Nephron progenitor cell (in vitro differentiated cells): ENCODE results near the gene HSD17B12.

ENCODE experiments used
- DNase-seq: peaks from one replicate; pipeline ENCODE4 v3.0.0; 2021
- H3K27ac Mint-ChIP-seq: 2 replicates; pipeline ENCODE4 v1.8.0; 2021; ENCODE audit warnings: mild to moderate bottlenecking, moderate library complexity, mixed read lengths
- H3K27me3 Mint-ChIP-seq: 2 replicates; pipeline ENCODE4 v1.8.0; 2021; ENCODE audit warnings: mild to moderate bottlenecking, low read depth, mixed read lengths; ENCODE audit not compliant: poor library complexity
- H3K36me3 Mint-ChIP-seq: 2 replicates; pipeline ENCODE4 v1.8.0; 2021; ENCODE audit warnings: low read depth, mixed read lengths
- H3K4me1 Mint-ChIP-seq: 2 replicates; pipeline ENCODE4 v1.8.0; 2021; ENCODE audit warnings: mixed read lengths
- H3K4me3 Mint-ChIP-seq: 2 replicates; pipeline ENCODE4 v1.8.0; 2021; ENCODE audit warnings: mild to moderate bottlenecking, moderate library complexity, mixed read lengths
- H3K9me3 Mint-ChIP-seq: 2 replicates; pipeline ENCODE4 v1.8.0; 2021; ENCODE audit warnings: mild to moderate bottlenecking, moderate library complexity, mixed read lengths
- TF ChIP-seq, protein P1 (sequence below): fragments of 200-600 bp; sonication (generic); IDR thresholded peaks from 2 replicates; pipeline ENCODE4 v1.5.0; 2021; ENCODE audit warnings: antibody characterized with exemption

Gene HSD17B12

DNA sequence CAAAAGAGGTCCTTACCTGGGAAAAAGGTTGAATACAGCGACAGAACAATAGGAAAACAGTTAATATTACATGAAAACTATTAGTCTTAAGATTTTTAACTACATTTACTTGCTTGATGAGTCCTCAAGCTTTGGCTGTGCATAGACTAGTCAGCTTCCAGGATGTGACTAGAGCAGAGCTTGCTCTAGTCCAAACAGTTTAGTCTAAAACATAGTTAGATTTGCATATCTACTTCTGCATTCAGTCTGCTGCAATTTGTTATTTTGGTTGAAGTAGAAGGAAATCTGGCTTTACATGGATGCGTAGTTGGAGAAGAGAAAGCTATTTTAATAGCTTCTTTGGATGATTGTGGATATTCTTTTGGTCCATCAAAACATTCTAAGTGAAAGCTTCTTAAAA lies 104.8 kb downstream of the HSD17B12 start:
- no peaks in the 10 kb centered on the region for H3K4me1 Mint-ChIP-seq
- H3K36me3 Mint-ChIP-seq, result peaks cover 80% of the 10 kb centered on the region
- peaks cover 5% of the 10 kb centered on the region for H3K27me3 Mint-ChIP-seq
- no peak for DNase-seq
- no peak overlapping the region for H3K27ac Mint-ChIP-seq
- no peak overlapping the region for H3K4me3 Mint-ChIP-seq
- TF ChIP-seq, protein P1, sequence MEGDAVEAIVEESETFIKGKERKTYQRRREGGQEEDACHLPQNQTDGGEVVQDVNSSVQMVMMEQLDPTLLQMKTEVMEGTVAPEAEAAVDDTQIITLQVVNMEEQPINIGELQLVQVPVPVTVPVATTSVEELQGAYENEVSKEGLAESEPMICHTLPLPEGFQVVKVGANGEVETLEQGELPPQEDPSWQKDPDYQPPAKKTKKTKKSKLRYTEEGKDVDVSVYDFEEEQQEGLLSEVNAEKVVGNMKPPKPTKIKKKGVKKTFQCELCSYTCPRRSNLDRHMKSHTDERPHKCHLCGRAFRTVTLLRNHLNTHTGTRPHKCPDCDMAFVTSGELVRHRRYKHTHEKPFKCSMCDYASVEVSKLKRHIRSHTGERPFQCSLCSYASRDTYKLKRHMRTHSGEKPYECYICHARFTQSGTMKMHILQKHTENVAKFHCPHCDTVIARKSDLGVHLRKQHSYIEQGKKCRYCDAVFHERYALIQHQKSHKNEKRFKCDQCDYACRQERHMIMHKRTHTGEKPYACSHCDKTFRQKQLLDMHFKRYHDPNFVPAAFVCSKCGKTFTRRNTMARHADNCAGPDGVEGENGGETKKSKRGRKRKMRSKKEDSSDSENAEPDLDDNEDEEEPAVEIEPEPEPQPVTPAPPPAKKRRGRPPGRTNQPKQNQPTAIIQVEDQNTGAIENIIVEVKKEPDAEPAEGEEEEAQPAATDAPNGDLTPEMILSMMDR, result no peak
- peaks cover 47% of the 10 kb centered on the region for H3K9me3 Mint-ChIP-seq

DNA sequence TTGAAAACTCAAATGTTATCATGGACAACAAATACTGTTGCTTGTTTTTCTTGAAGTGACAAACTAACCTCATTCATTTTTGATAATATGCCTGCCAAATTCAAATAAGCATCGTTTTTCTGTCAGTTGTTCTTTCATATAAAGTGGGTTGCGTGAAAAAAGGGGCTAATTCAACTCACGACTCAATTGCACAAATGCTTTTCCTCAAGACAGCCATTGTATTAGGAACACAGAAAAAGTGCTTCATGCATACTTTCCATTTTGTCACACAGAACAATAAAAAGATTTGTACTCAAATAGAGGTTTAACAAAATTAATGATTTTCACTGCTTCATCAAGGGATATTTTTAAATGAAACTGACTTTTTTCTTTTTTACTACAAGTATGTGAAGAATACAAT lies 105.5 kb downstream of the HSD17B12 start:
- TF ChIP-seq, protein P1, result no peak
- DNase-seq, result no peak
- H3K4me3 Mint-ChIP-seq, result no peak overlapping the region
- peaks cover 81% of the 10 kb centered on the region for H3K36me3 Mint-ChIP-seq
- peaks cover 5% of the 10 kb centered on the region for H3K27me3 Mint-ChIP-seq
- peaks cover 45% of the 10 kb centered on the region for H3K9me3 Mint-ChIP-seq
- H3K27ac Mint-ChIP-seq, result no peak overlapping the region
- H3K4me1 Mint-ChIP-seq, result no peaks in the 10 kb centered on the region

DNA sequence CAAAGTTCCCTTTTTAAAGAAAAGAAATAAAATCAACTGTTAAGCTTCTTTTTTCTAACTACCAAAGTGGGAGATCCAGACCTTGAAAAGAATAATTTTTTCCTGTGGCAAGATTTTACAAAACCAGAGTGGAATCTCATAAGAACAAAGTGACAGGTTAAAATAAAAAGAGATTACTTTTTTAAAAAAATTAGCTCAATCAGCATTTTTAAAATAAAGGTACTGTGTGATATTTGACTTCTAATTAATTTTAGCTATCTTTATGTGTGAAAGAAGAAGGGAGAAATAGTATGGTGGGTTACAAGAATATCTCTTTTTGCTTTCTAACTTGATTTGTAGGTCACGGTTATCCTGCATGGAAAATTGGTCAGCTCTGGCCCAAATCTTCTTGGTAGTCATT lies 107.3 kb downstream of the HSD17B12 start:
- Mint-ChIP-seq H3K36me3 (peaks cover 75% of the 10 kb centered on the region), H3K4me1 (no peaks in the 10 kb centered on the region), H3K4me3 (no peak overlapping the region), H3K27ac (no peak overlapping the region), H3K9me3 (peaks cover 33% of the 10 kb centered on the region), H3K27me3 (peaks cover 5% of the 10 kb centered on the region)
- TF ChIP-seq, protein P1, result no peak
- DNase-seq, result no peak

DNA sequence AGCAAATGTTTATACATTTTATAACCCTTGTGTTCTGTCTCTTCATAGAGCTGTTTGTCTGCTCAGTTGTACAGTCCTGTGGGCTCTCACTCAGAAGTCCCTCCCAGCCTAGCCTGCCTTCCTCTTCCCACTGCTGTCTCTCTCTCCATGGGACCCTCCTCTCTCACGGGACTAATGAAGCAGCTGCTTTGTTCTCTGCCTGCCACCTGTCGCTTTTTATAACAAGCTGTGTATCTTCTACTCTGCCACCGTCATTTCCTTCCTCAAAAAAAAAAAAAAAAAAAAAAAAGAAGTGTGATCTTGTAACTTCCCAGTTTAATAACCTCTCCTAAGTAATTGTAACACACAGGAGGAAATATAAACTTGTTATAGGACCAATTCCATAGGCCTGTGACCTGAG lies 107.9 kb downstream of the HSD17B12 start:
- TF ChIP-seq, protein P1, result no peak
- Mint-ChIP-seq H3K4me3 (no peak overlapping the region), H3K36me3 (peaks cover 69% of the 10 kb centered on the region), H3K27me3 (peaks cover 5% of the 10 kb centered on the region), H3K27ac (peak overlapping the region; percentile 82), H3K9me3 (peaks cover 28% of the 10 kb centered on the region), H3K4me1 (no peaks in the 10 kb centered on the region)
- DNase-seq, result no peak

DNA sequence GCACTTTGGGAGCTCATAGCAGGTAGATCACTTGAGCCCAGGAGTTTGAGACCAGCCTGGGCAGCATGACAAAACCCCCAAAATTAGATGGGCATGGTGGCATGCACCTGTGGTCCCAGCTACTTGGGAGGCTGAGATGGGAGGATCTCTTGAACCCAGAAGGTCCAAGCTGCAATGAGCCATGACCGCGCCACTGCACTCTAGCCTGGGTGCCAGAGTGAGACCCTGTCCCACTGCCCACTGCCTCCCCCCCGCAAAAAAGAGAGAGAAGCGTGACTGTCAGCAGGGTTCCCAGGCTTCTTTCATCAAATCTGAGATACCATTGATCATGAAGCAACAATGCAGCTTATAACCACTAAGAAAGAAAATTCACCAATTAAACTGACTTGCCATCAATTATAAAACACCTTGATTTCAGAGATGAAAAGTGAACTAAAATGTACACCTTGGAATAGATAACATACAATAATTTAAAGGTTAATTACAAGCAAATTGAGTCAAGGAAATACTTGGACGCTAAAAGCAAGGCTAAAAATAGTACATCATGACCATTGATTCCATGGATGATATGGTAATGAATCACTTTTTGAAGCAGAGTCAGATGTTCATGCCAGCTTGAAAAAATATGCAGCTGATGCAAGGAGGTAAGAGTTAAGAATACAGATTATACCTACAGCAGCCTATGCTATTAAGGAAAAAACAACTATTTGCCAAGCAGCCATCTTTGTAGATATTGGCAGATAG lies 109.3 kb downstream of the HSD17B12 start:
- Mint-ChIP-seq H3K27me3 (no peaks in the 10 kb centered on the region), H3K27ac (no peak overlapping the region), H3K4me3 (no peak overlapping the region), H3K36me3 (peaks cover 65% of the 10 kb centered on the region), H3K9me3 (peaks cover 14% of the 10 kb centered on the region), H3K4me1 (no peaks in the 10 kb centered on the region)
- TF ChIP-seq, protein P1, result no peak
- no peak for DNase-seq

DNA sequence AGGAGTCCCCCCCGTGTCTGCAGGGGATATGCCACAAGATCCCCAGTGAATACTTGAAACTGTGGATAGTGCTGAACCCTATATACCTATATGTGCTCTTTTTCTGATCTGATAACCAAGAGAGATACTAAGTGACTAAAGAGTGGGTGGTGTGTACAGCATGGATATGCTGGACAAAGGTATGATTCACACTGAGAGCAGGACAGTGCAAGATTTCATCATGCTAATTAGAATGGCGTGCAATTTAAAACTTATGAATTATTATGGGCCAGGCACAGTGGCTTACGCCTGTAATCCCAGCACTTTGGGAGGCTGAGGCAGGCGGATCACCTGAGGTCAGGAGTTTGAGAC lies 109.9 kb downstream of the HSD17B12 start:
- Mint-ChIP-seq H3K27me3 (no peaks in the 10 kb centered on the region), H3K36me3 (peaks cover 65% of the 10 kb centered on the region), H3K4me3 (no peak overlapping the region), H3K9me3 (peaks cover 8% of the 10 kb centered on the region), H3K4me1 (no peaks in the 10 kb centered on the region), H3K27ac (no peak overlapping the region)
- TF ChIP-seq, protein P1, result no peak
- no peak for DNase-seq
